Panc1 (cell line): Measurements from ENCODE around the gene PRPF19. TPM values are rescaled to one million over a fixed set of nuclear protein-coding genes. Genes with fewer than 3 reads are reported as not detected.

Experiments
- ATAC-seq: fragments of 200-7000 bp; cut with Tn5 transposase; 2 replicates; pipeline ENCODE4 v1.9.1; 2020; ENCODE audit warnings: mild to moderate bottlenecking, moderate library complexity
- BruUV-seq: library from RNA; stranded (reverse); fragments of 400-500 nt; replicated peaks from 2 replicates; lab custom pipeline; 2021; lab: Mats Ljungman, UMichigan
- CTCF ChIA-PET: fragments of 300-600 bp; sonication (Branson Sonifier 250); formaldehyde crosslinking; loops from one replicate; lab custom pipeline; 2022; ENCODE audit warnings: antibody characterized with exemption; lab: Charles Lee
- POLR2A ChIA-PET: fragments of 300-600 bp; sonication (Branson Sonifier 250); formaldehyde crosslinking; loops from one replicate; lab custom pipeline; 2022; ENCODE audit warnings: antibody characterized with exemption; lab: Charles Lee
- DNase-seq: peaks from one replicate; pipeline ENCODE4 v3.0.0-alpha.2; 2010; ENCODE audit warnings: low read depth, low spot score
- H3K27ac ChIP-seq: 2 replicates; pipeline ENCODE4 v1.5.1; 2011; ENCODE audit warnings: mild to moderate bottlenecking, low read length, inconsistent platforms
- H3K27me3 ChIP-seq: fragments of 200-500 bp; sonication (Bioruptor generic); 2 replicates; pipeline ENCODE4 v1.6.0; 2014; ENCODE audit warnings: low read length, inconsistent platforms; ENCODE audit not compliant: control insufficient read depth, insufficient read depth
- H3K36me3 ChIP-seq: fragments of 200-500 bp; sonication (Bioruptor generic); 2 replicates; pipeline ENCODE4 v1.5.1; 2014; ENCODE audit warnings: inconsistent platforms, mild to moderate bottlenecking, low read length, moderate library complexity; ENCODE audit not compliant: control insufficient read depth, insufficient read depth
- H3K4me1 ChIP-seq: 2 replicates; pipeline ENCODE4 v1.5.1; 2011; ENCODE audit warnings: inconsistent platforms, mild to moderate bottlenecking, low read length, moderate library complexity; ENCODE audit not compliant: control insufficient read depth, insufficient read depth
- H3K4me3 ChIP-seq, 2 experiments: 2 replicates each; pipeline ENCODE4 v1.5.1; 2011 to 2012; ENCODE audit warnings: low read depth in 2 of 2, low read length in 2 of 2, mild to moderate bottlenecking in 2 of 2, inconsistent platforms in 1 of 2, moderate library complexity in 1 of 2
- H3K9me3 ChIP-seq: fragments of 200-500 bp; sonication (Bioruptor generic); 2 replicates; pipeline ENCODE4 v1.5.1; 2014; ENCODE audit warnings: low read depth, mild to moderate bottlenecking, inconsistent platforms, low read length, moderate library complexity; ENCODE audit not compliant: control insufficient read depth, insufficient read depth
- CTCF ChIP-seq: fragments of 450-650 bp; IDR thresholded peaks from 2 replicates; pipeline ENCODE4 v1.5.1; 2017; ENCODE audit warnings: mild to moderate bottlenecking
- POLR2AphosphoS5 ChIP-seq: IDR thresholded peaks from 2 replicates; pipeline ENCODE4 v1.6.1; 2012; ENCODE audit warnings: mild to moderate bottlenecking, low read depth, low read length, moderate library complexity
- REST ChIP-seq, 2 experiments: IDR thresholded peaks; 2 replicates each; pipeline ENCODE4 v1.6.1; 2011 to 2012; ENCODE audit warnings: low read depth in 2 of 2, control low read depth in 1 of 2, low read length in 1 of 2, mild to moderate bottlenecking in 1 of 2, moderate library complexity in 1 of 2; ENCODE audit not compliant: insufficient read depth in 1 of 2
- SIN3A ChIP-seq: IDR thresholded peaks from 2 replicates; pipeline ENCODE4 v1.6.1; 2012; ENCODE audit warnings: low read depth, mild to moderate bottlenecking, low read length, moderate library complexity, borderline replicate concordance; ENCODE audit not compliant: insufficient read depth
- TCF7L2 ChIP-seq: IDR thresholded peaks from 2 replicates; pipeline ENCODE4 v1.6.1; 2011; ENCODE audit warnings: mild to moderate bottlenecking, low read depth, low read length, inconsistent platforms
- in situ Hi-C: cut with HindIII; loops from 2 replicates; pipeline ENCODE4 v1.10.0; 2016; ENCODE audit warnings: low sequenced_read_pairs, low pct_unique_long_range_greater_than_20kb
- intact Hi-C: fragments of 100-400 bp; cut with micrococcal nuclease; formaldehyde crosslinking; loops from one replicate; pipeline ENCODE4 v1.10.0; 2022; ENCODE audit not compliant: unreplicated experiment
- total RNA-seq: library from RNA; stranded (reverse); gene quantifications from one replicate; pipeline ENCODE4 v1.2.1, GENCODE V29; 2021; ENCODE audit not compliant: unreplicated experiment

PRPF19 gene
- total RNA-seq, 1 experiment from 2014 or later, result 149 TPM

GRCh38 chr11:60875366-60876167, 30.8 kb downstream of the PRPF19 start:
- CTCF ChIA-PET, result no interaction called here
- intact Hi-C loops, result no loop called here
- Histone ChIP-seq H3K36me3 (no peaks in the 10 kb centered on the region), H3K27me3 (no peaks in the 10 kb centered on the region), H3K4me3 (no peak overlapping the region), H3K9me3 (no peaks in the 10 kb centered on the region), H3K27ac (no peak overlapping the region), H3K4me1 (no peaks in the 10 kb centered on the region)
- TF ChIP-seq REST (IDR thresholded peaks at IDR 0.05; ENCODE audit: insufficient read depth in 1 of 2, low read depth in 2 of 2, low read length in 1 of 2) (no peak), SIN3A (no peak), CTCF (no peak), TCF7L2 (no peak), POLR2AphosphoS5 (no peak)
- POLR2A ChIA-PET, result no interaction called here
- in situ Hi-C loops, result no loop called here
- ATAC-seq, result no peak
- DNase-seq, result no peak
- BruUV-seq, result no TSS peak

- no peak for ATAC-seq
- CTCF ChIA-PET, result no interaction called here
- TF ChIP-seq SIN3A (no peak), POLR2AphosphoS5 (no peak), REST (IDR thresholded peaks at IDR 0.05; ENCODE audit: insufficient read depth in 1 of 2, low read depth in 2 of 2, low read length in 1 of 2) (no peak), TCF7L2 (no peak), CTCF (no peak)
- DNase-seq, result no peak
- POLR2A ChIA-PET, result no interaction called here
- Histone ChIP-seq H3K27ac (no peak overlapping the region), H3K4me1 (no peaks in the 10 kb centered on the region), H3K27me3 (no peaks in the 10 kb centered on the region), H3K4me3 (no peak overlapping the region), H3K9me3 (no peaks in the 10 kb centered on the region), H3K36me3 (no peaks in the 10 kb centered on the region)
- BruUV-seq, result no TSS peak
- in situ Hi-C loops, result no loop called here
- intact Hi-C loops, result no loop called here
These were observed 31.7 kb downstream of the PRPF19 start for GRCh38 chr11:60874421-60875365.
